Ishikawa (cell line): ENCODE measurements around the gene YARS1.

Source experiments
- MAX ChIP-seq: IDR thresholded peaks from 2 replicates; pipeline ENCODE4 v1.6.1; 2012
- ZBTB7A ChIP-seq: IDR thresholded peaks from 2 replicates; pipeline ENCODE4 v1.6.1; 2012; ENCODE audit warnings: low read depth
- TF ChIP-seq, protein P1 (sequence below): IDR thresholded peaks from 2 replicates; pipeline ENCODE4 v1.6.1; 2012; ENCODE audit warnings: low read depth, mild to moderate bottlenecking

DNA sequence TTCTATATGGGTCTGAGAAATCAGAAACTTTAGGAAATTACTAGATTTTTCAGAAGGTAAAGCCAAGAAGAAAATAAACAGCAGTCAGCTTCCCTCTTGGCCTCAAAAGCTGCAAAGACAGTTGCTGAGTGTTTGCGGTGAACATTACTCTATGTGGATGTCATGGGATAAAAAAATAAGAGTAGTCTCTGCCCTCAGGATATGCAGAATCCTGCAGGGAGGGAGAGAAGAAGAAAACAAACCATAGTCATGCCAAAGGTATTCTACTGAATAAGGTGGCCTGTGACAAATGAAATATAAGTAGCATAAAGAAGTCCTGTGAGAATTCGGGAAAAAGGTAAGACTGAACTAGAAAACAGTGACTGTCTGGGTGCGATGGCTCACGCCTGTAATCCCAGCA is 19.0 kb downstream of the YARS1 start:
- TF ChIP-seq MAX (no peak), ZBTB7A (no peak)
- TF ChIP-seq, protein P1, sequence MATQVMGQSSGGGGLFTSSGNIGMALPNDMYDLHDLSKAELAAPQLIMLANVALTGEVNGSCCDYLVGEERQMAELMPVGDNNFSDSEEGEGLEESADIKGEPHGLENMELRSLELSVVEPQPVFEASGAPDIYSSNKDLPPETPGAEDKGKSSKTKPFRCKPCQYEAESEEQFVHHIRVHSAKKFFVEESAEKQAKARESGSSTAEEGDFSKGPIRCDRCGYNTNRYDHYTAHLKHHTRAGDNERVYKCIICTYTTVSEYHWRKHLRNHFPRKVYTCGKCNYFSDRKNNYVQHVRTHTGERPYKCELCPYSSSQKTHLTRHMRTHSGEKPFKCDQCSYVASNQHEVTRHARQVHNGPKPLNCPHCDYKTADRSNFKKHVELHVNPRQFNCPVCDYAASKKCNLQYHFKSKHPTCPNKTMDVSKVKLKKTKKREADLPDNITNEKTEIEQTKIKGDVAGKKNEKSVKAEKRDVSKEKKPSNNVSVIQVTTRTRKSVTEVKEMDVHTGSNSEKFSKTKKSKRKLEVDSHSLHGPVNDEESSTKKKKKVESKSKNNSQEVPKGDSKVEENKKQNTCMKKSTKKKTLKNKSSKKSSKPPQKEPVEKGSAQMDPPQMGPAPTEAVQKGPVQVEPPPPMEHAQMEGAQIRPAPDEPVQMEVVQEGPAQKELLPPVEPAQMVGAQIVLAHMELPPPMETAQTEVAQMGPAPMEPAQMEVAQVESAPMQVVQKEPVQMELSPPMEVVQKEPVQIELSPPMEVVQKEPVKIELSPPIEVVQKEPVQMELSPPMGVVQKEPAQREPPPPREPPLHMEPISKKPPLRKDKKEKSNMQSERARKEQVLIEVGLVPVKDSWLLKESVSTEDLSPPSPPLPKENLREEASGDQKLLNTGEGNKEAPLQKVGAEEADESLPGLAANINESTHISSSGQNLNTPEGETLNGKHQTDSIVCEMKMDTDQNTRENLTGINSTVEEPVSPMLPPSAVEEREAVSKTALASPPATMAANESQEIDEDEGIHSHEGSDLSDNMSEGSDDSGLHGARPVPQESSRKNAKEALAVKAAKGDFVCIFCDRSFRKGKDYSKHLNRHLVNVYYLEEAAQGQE, result no peak
